IMR-90 (cell line): ENCODE measurements around the gene MIB1. TPM values are rescaled to one million over a fixed set of nuclear protein-coding genes. Genes with fewer than 3 reads are reported as not detected.
A peak's percentile ranks its signal among the peaks of the same experiment; 100 is the strongest.

Experiments used
- ATAC-seq: fragments of 200-7000 bp; cut with Tn5 transposase; 2 replicates; pipeline ENCODE4 v1.9.1; 2020; ENCODE audit warnings: low read depth, mild to moderate bottlenecking, moderate library complexity
- BruUV-seq: library from RNA; stranded (reverse); fragments of 400-500 nt; replicated peaks from 2 replicates; lab custom pipeline; 2021; lab: Mats Ljungman, UMichigan
- CTCF ChIA-PET: fragments of 300-600 bp; formaldehyde crosslinking; extraction: SDS; loops from one replicate; lab custom pipeline; 2021; ENCODE audit warnings: antibody characterized with exemption; lab: Yijun Ruan, JAX
- POLR2A ChIA-PET: fragments of 300-600 bp; sonication (Branson Sonifier 250); formaldehyde crosslinking; loops from one replicate; lab custom pipeline; 2022; ENCODE audit warnings: antibody characterized with exemption; ENCODE audit not compliant: unreplicated experiment; lab: Charles Lee
- DNase-seq: peaks from one replicate; pipeline ENCODE4 v3.0.0; 2013
- H2AFZ ChIP-seq: replicated peaks from 2 replicates; pipeline ENCODE3; 2013; ENCODE audit warnings: low read length, mild to moderate bottlenecking; ENCODE audit not compliant: poor library complexity
- H2AK5ac ChIP-seq: 2 replicates; pipeline ENCODE4 v1.6.1; 2013; ENCODE audit warnings: low read depth, low read length, inconsistent platforms
- H2AK9ac ChIP-seq: replicated peaks from 2 replicates; pipeline ENCODE3; 2013; ENCODE audit warnings: mild to moderate bottlenecking, low read depth, low read length, moderate library complexity; ENCODE audit not compliant: poor library complexity
- H2BK120ac ChIP-seq: 2 replicates; pipeline ENCODE4 v1.6.1; 2013; ENCODE audit warnings: low read depth, low read length, inconsistent platforms
- H2BK15ac ChIP-seq: 3 replicates; pipeline ENCODE4 v1.6.1; 2013; ENCODE audit warnings: low read depth, low read length, inconsistent platforms
- H2BK20ac ChIP-seq: 2 replicates; pipeline ENCODE4 v1.6.1; 2013; ENCODE audit warnings: low read depth, mild to moderate bottlenecking, inconsistent platforms, low read length, moderate library complexity
- H2BK5ac ChIP-seq: 2 replicates; pipeline ENCODE4 v1.6.1; 2013; ENCODE audit warnings: mild to moderate bottlenecking, low read depth, low read length, inconsistent platforms; ENCODE audit not compliant: poor library complexity, severe bottlenecking
- H3K14ac ChIP-seq: replicated peaks from 2 replicates; pipeline ENCODE4 v1.6.1; 2013; ENCODE audit warnings: low read depth, low read length, inconsistent platforms
- H3K18ac ChIP-seq: 2 replicates; pipeline ENCODE4 v1.6.1; 2013; ENCODE audit warnings: low read depth, low read length, control low read depth
- H3K23ac ChIP-seq: 2 replicates; pipeline ENCODE4 v1.6.1; 2013; ENCODE audit warnings: low read depth, low read length, inconsistent platforms
- H3K27ac ChIP-seq: 2 replicates; pipeline ENCODE4 v1.5.1; 2013; ENCODE audit warnings: mild to moderate bottlenecking, control low read depth, low read length; ENCODE audit not compliant: insufficient read depth
- H3K27me3 ChIP-seq: 2 replicates; pipeline ENCODE4 v1.6.1; 2013; ENCODE audit warnings: low read length; ENCODE audit not compliant: control insufficient read depth, insufficient read depth
- H3K36me3 ChIP-seq: 2 replicates; pipeline ENCODE4 v1.6.1; 2013; ENCODE audit warnings: low read length, mixed read lengths; ENCODE audit not compliant: control insufficient read depth, insufficient read depth
- H3K4ac ChIP-seq: 2 replicates; pipeline ENCODE4 v1.6.1; 2013; ENCODE audit warnings: low read depth, low read length, inconsistent platforms
- H3K4me1 ChIP-seq: 2 replicates; pipeline ENCODE4 v1.6.1; 2013; ENCODE audit warnings: low read length, mixed read lengths; ENCODE audit not compliant: control insufficient read depth, insufficient read depth
- H3K4me2 ChIP-seq: 2 replicates; pipeline ENCODE4 v1.6.1; 2013; ENCODE audit warnings: low read depth, mild to moderate bottlenecking, control low read depth, low read length, moderate library complexity
- H3K4me3 ChIP-seq: 2 replicates; pipeline ENCODE4 v1.5.1; 2013; ENCODE audit warnings: low read depth, mild to moderate bottlenecking, control low read depth, low read length, moderate library complexity; ENCODE audit not compliant: insufficient read depth
- H3K56ac ChIP-seq: 2 replicates; pipeline ENCODE4 v1.6.1; 2013; ENCODE audit warnings: low read length, inconsistent platforms; ENCODE audit not compliant: insufficient read depth; ENCODE audit errors: extremely low read depth
- H3K79me1 ChIP-seq, 2 experiments: 2 replicates each; pipeline ENCODE4 v1.6.1; 2013; ENCODE audit warnings: low read length in 2 of 2, inconsistent platforms in 1 of 2, low read depth in 1 of 2
- H3K9ac ChIP-seq: 2 replicates; pipeline ENCODE4 v1.6.1; 2013; ENCODE audit warnings: low read depth, low read length, control low read depth
- H3K9me1 ChIP-seq: 2 replicates; pipeline ENCODE4 v1.6.1; 2013; ENCODE audit warnings: low read length, inconsistent platforms; ENCODE audit not compliant: insufficient read depth
- H3K9me3 ChIP-seq: 2 replicates; pipeline ENCODE4 v1.6.1; 2013; ENCODE audit warnings: low read length; ENCODE audit not compliant: control insufficient read depth, insufficient read depth
- H4K20me1 ChIP-seq: 2 replicates; pipeline ENCODE4 v1.6.1; 2013; ENCODE audit warnings: low read length, inconsistent platforms; ENCODE audit not compliant: insufficient read depth
- H4K5ac ChIP-seq: 2 replicates; pipeline ENCODE4 v1.6.1; 2013; ENCODE audit warnings: mild to moderate bottlenecking, low read depth, low read length, control low read depth
- H4K8ac ChIP-seq, 2 experiments: 2 replicates each; pipeline ENCODE4 v1.6.1; 2013; ENCODE audit warnings: low read depth in 2 of 2, low read length in 2 of 2, control low read depth in 1 of 2, inconsistent platforms in 1 of 2
- H4K91ac ChIP-seq: 2 replicates; pipeline ENCODE4 v1.6.1; 2013; ENCODE audit warnings: low read depth, low read length, inconsistent platforms; ENCODE audit not compliant: insufficient read depth
- MXI1 ChIP-seq: IDR thresholded peaks from 2 replicates; pipeline ENCODE4 v1.6.1; 2012; ENCODE audit warnings: low read depth, mild to moderate bottlenecking, low read length, moderate library complexity, borderline replicate concordance
- RAD21 ChIP-seq: IDR thresholded peaks from 2 replicates; pipeline ENCODE4 v1.6.1; 2012; ENCODE audit warnings: low read length, improper control_type of control experiment
- WGBS, 2 experiments: methylation state at CpG; one replicate each; pipeline versions ENCODE4 v1.1.5 to v1.1.7; 2013; ENCODE audit warnings: missing lambda C conversion rate in 2 of 2; ENCODE audit not compliant: insufficient read length in 1 of 2; ENCODE audit errors: extremely low coverage in 2 of 2; 5-methylcytosine and 5-hydroxymethylcytosine counted together
- dilution Hi-C: fragments of 300-500 bp; cut with HindIII; formaldehyde crosslinking; loops from one replicate; pipeline ENCODE4 v1.14.3; 2018; ENCODE audit warnings: low sequenced_read_pairs; ENCODE audit not compliant: unreplicated experiment
- in situ Hi-C: fragments of 300-500 bp; cut with MboI; formaldehyde crosslinking; loops from 3 replicates; pipeline ENCODE4 v1.14.3; 2019; ENCODE audit warnings: low sequenced_read_pairs, inconsistent platforms, mixed read lengths
- intact Hi-C: fragments of 100-400 bp; cut with micrococcal nuclease; formaldehyde crosslinking; loops from 2 replicates; pipeline ENCODE4 v1.10.0; 2022
- polyA plus RNA-seq, 3 experiments: library from polyadenylated mRNA; depleted of rRNA; stranded (reverse); fragments of >200 nt; gene quantifications; 2 replicates each; pipeline ENCODE4 v1.2.3, GENCODE V29; 2012; ENCODE audit warnings: low replicate concordance in 1 of 3
- total RNA-seq: library from RNA; depleted of rRNA; stranded (reverse); fragments of >200 nt; gene quantifications from 2 replicates; pipeline ENCODE4 v1.2.3, GENCODE V29; 2012

The MIB1 gene
- total and polyA plus RNA-seq, 2 of the 4 experiments (the other 2 are of a cell fraction) = 5.9 to 80.1 TPM

DNA sequence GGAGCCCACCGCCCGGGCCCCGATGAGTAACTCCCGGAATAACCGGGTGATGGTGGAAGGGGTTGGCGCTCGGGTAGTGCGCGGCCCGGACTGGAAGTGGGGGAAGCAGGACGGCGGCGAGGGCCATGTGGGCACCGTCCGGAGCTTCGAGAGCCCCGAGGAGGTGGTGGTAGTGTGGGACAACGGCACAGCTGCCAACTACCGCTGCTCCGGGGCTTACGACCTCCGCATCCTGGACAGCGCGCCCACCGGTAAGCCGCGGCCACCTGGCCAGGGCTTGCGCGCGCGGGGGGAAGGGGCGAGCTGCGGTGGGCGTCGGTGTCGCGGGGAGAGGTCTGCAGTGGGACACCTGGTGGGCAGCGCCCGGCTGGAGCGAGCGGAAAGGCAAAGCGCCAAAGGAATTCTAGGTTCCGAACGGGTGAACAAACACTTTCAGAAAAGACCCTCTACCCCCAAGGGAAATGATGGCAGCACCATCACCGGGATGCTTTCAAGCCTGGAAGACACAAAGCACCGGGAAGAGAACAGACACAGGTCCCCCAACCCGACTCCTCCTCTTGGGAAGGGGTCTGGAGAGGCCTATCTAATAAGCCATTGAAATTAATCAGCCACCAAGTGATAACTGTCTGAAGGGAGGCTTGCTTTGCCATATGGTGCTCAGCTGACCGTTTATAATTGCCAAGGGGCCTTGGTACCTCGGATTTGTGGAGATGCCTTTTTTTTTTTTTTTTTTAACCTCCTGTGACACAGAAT lies 1.1 kb downstream of the MIB1 start:
- POLR2A ChIA-PET = interaction anchor here (0.6 kb wide), 1 partner anchor 24 kb away, joined by 4 read pairs; no protein-coding TSS in a partner anchor
- Histone ChIP-seq H3K9ac (peak overlapping the region; percentile 58), H2AK9ac (peak overlapping the region; percentile 90), H4K8ac (peak overlapping the region in 1 of 2 experiments; percentile 39; a peak in 1 of 4 replicates), H3K79me1 (peaks cover 14 to 43% of the 10 kb centered on the region in 2 experiments), H3K4ac (peak overlapping the region; percentile 36; the same call in 1 of the 2 replicates), H2AK5ac (peak overlapping the region; percentile 31; the same call in 1 of the 2 replicates), H3K18ac (no peak overlapping the region), H3K27ac (peak overlapping the region; percentile 70), H3K4me1 (no peaks in the 10 kb centered on the region; the same call in 1 of the 2 replicates), H3K27me3 (no peaks in the 10 kb centered on the region), H2BK15ac (no peak overlapping the region), H3K23ac (peak overlapping the region; percentile 91), H3K9me3 (no peaks in the 10 kb centered on the region), H3K56ac (peak overlapping the region; percentile 22; the same call in 1 of the 2 replicates), H4K20me1 (peaks cover 24% of the 10 kb centered on the region; the same call in 1 of the 2 replicates), H3K4me3 (peak overlapping the region; percentile 78), H2AFZ (peak overlapping the region; percentile 97), H2BK120ac (no peak overlapping the region), H3K36me3 (no peaks in the 10 kb centered on the region; the same call in 1 of the 2 replicates), H3K9me1 (no peaks in the 10 kb centered on the region), H2BK20ac (no peak overlapping the region), H3K14ac (peak overlapping the region; percentile 72), H4K91ac (no peak overlapping the region), H2BK5ac (no peak overlapping the region), H4K5ac (no peak overlapping the region), H3K4me2 (peak overlapping the region; percentile 85)
- DNase-seq (peak; percentile 9), ATAC-seq (peak; percentile 9)
- in situ Hi-C loops (no loop called here), dilution Hi-C loops (no loop called here), intact Hi-C loops (loop anchor here (10.0 kb wide), 2 partner anchors 113 to 127 kb away; partner anchors contain the start of gene SNRPD1)
- BruUV-seq = no TSS peak
- CTCF ChIA-PET = interaction anchor here (1.2 to 1.4 kb wide), 2 partner anchors 10 to 37 kb away, joined by 3 to 4 read pairs; no protein-coding TSS in a partner anchor
- TF ChIP-seq MXI1 = 0 out of 2 replicates have a peak, but pooled peaks have one; percentile 32
- no peak for TF ChIP-seq RAD21
- 0% methylated on average over 16 of the region's 49 CpGs; no CpG with 5 or more reads in 1 of the 2 experiments for WGBS, 2 experiments
